ENCODE data around the gene LAPTM4A. TPM values are rescaled to one million over a fixed set of nuclear protein-coding genes. Genes with fewer than 3 reads are reported as not detected.

LAPTM4A gene
- total RNA-seq, 1 donor from 2014 or later: 74.4 TPM

DNA sequence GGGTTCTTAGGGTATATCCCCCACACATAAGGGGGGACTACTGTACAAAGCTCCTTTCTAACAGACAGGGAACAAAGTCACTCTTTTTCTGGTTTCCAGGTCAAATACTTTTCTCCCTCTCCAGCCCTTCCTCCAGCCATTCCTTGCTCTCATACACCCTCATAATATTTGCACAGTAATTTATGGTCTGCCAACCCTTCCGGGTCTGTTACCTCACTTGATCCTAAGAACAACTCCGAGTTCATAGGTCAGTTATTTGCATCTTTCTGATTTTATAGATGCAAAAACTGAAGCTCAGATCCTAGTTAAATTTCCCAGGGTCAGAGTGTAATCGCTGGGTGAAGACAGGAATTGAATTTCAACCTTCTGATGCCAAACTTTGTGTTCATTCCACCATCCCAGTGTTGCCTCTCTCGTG lies 24.2 kb downstream of the LAPTM4A start:
- H3K27ac Mint-ChIP-seq (ENCODE audit: unreplicated experiment): no peak overlapping the region
- H3K4me1 Mint-ChIP-seq: no peaks in the 10 kb centered on the region
- no peak overlapping the region for H3K4me3 Mint-ChIP-seq
- H3K9me3 Mint-ChIP-seq: peaks cover 5% of the 10 kb centered on the region
- no peak for DNase-seq (ENCODE audit: low read depth, low spot score)
- peaks cover 44% of the 10 kb centered on the region for H3K36me3 Mint-ChIP-seq (ENCODE audit: low read depth)
- H3K27me3 Mint-ChIP-seq (ENCODE audit: low read depth): no peaks in the 10 kb centered on the region
- TF ChIP-seq, protein P1, sequence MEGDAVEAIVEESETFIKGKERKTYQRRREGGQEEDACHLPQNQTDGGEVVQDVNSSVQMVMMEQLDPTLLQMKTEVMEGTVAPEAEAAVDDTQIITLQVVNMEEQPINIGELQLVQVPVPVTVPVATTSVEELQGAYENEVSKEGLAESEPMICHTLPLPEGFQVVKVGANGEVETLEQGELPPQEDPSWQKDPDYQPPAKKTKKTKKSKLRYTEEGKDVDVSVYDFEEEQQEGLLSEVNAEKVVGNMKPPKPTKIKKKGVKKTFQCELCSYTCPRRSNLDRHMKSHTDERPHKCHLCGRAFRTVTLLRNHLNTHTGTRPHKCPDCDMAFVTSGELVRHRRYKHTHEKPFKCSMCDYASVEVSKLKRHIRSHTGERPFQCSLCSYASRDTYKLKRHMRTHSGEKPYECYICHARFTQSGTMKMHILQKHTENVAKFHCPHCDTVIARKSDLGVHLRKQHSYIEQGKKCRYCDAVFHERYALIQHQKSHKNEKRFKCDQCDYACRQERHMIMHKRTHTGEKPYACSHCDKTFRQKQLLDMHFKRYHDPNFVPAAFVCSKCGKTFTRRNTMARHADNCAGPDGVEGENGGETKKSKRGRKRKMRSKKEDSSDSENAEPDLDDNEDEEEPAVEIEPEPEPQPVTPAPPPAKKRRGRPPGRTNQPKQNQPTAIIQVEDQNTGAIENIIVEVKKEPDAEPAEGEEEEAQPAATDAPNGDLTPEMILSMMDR (conservative IDR thresholded peaks at IDR 0.05): no peak

DNA sequence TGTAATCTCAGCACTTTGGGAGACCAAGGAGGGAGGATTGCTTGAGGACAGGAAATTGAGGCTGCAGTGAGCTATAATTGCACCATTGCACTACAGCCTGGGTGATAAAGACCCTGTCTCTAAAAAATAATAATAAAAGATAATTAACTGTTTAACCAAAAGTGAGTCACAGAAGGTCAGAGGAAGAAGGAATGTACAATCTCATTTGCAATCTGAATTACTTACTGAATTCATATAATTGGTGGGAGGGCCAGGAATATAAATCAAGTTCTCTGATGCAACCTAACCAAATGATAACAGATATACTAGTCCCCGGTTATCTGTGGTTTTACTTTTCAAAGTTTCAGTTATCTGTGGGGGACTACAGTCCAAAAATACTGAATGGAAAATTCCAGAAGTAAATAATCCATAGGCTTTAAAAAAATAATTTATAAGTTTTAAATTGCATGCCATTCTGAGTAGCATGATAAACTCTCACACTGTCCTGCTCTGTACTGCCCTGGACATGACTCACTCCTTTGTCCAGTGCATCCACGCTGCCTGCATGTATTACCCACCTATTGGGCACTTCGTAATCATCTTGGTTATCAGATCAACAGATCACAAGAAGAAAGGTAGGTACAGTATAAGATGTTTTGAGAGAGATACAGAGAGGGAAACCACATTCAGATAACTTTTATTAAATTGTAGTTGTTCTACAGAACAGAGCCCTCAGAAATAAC lies 26.2 kb downstream of the LAPTM4A start:
- Mint-ChIP-seq H3K4me1 (no peaks in the 10 kb centered on the region), H3K4me3 (no peak overlapping the region), H3K27me3 (ENCODE audit: low read depth) (no peaks in the 10 kb centered on the region), H3K27ac (ENCODE audit: unreplicated experiment) (no peak overlapping the region), H3K36me3 (ENCODE audit: low read depth) (peaks cover 41% of the 10 kb centered on the region), H3K9me3 (peaks cover 15% of the 10 kb centered on the region)
- no peak for DNase-seq (ENCODE audit: low read depth, low spot score)
- TF ChIP-seq, protein P1 (conservative IDR thresholded peaks at IDR 0.05): no peak

DNA sequence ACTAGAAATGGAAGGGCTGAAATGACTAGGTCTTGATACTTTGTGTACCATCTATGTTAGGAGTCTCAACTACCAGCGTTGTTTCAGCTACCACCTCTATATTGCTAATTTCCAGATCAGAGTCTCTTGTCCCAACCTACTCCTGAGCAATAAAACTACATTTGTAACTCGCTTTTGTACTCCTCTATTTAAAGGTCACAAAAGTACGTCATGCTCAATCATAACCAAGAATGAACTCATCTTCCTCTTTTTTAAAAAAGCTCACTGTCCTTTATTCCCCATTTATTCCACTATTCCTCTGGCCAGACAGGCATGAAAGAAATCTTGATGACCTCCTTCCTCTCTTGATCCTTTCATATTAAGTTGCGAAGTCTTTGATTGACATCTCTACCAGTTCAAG lies 27.7 kb downstream of the LAPTM4A start:
- Mint-ChIP-seq H3K36me3 (ENCODE audit: low read depth) (peaks cover 29% of the 10 kb centered on the region), H3K27me3 (ENCODE audit: low read depth) (no peaks in the 10 kb centered on the region), H3K4me1 (no peaks in the 10 kb centered on the region), H3K27ac (ENCODE audit: unreplicated experiment) (no peak overlapping the region), H3K4me3 (no peak overlapping the region), H3K9me3 (peaks cover 17% of the 10 kb centered on the region)
- TF ChIP-seq, protein P1 (conservative IDR thresholded peaks at IDR 0.05): no peak
- DNase-seq (ENCODE audit: low read depth, low spot score): no peak

DNA sequence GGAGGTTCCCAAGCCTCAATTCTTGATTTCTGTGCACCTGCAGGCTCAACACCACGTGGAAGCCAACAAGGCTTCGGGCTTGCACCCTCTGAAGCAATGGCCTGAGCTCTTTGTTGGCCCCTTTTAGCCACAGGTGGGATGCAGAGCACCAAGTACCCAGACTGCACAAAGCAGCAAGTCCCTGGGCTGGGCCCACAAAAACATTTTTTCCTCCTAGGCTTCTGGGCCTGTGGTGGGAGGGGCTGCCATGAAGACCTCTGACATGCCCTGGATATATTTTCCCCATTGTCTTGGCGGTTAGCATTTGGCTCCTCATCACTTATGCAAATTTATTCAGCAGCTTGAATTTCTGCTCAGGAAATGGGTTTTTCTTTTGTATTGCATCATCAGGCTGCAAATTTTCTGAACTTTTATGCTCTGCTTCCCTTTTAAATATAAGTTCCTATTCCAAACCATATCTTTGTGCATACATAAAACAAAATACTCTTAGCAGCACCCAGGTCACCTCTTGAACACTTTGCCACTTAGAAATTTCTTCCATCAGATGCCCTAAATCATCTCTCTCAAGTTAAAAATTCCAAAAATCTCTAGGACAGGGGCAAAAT lies 29.9 kb downstream of the LAPTM4A start:
- Mint-ChIP-seq H3K9me3 (peaks cover 17% of the 10 kb centered on the region), H3K4me1 (no peaks in the 10 kb centered on the region), H3K36me3 (ENCODE audit: low read depth) (peaks cover 19% of the 10 kb centered on the region), H3K4me3 (no peak overlapping the region), H3K27me3 (ENCODE audit: low read depth) (no peaks in the 10 kb centered on the region), H3K27ac (ENCODE audit: unreplicated experiment) (no peak overlapping the region)
- DNase-seq (ENCODE audit: low read depth, low spot score): no peak
- TF ChIP-seq, protein P1 (conservative IDR thresholded peaks at IDR 0.05): no peak

DNA sequence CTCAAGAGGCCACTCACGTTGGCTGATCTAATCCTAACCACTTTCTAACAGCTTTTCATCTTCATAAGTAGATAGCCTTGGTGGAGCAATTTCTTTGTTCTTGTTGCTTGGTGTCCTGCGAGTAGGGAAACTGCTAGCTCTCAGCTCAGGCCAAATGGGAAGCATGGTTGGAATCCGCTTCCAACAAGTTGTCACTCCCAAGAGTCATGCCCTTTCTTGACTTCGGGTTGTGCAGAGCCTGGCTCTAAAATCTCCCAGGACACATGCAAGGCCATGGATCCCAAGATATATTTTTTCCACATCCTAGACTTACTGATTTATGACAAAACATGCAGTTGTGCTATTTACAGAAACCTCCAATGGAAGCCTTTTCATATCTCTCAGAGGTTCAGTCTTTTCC lies 31.7 kb downstream of the LAPTM4A start:
- Mint-ChIP-seq H3K4me1 (no peaks in the 10 kb centered on the region), H3K9me3 (peaks cover 19% of the 10 kb centered on the region), H3K36me3 (ENCODE audit: low read depth) (peaks cover 17% of the 10 kb centered on the region), H3K27ac (ENCODE audit: unreplicated experiment) (no peak overlapping the region), H3K4me3 (no peak overlapping the region), H3K27me3 (ENCODE audit: low read depth) (peaks cover 5% of the 10 kb centered on the region)
- no peak for DNase-seq (ENCODE audit: low read depth, low spot score)
- TF ChIP-seq, protein P1 (conservative IDR thresholded peaks at IDR 0.05): no peak

All from neural crest cell (in vitro differentiated cells).